GM18870 (cell line): ENCODE data around the gene SNHG17.

Experiments
- ATAC-seq: cut with Tn5 transposase; IDR thresholded peaks from one replicate; pipeline ENCODE4 v1.9.1; 2021; ENCODE audit warnings: moderate library complexity; ENCODE audit not compliant: unreplicated experiment

The SNHG17 gene

DNA sequence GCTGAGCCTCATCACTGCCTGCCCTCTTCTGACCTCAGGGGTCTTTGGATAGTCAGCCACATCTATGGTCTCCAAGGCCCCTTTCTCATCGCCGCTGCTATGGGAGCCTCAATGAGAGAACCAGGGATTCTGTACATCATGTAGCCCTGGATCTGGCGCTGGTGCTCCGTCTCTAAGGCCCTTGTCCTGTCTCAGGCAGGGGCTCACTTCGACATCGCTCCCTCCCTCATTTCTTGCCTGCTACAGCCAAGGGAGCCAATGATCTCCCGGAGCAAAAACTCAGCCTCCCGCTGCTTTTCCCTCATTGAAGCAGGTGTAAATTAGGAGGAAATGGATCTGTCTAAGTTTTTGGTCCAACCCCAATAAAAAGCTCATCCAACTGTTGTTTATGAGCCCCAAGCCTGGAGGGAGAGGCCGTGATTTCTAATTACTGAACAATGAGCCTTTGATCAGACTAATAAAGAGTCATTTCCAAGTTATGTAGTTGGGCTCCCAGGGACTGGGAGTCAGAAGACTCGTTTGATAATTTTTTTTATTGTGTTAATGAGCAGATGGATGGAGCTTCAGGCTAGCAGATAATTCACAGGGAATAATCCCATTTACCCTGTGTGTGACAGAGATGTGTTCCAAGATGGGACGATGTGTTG, 58.0 kb downstream of the SNHG17 start:
- no peak for ATAC-seq

GRCh38 chr20:38373898-38374297, 61.2 kb downstream of the SNHG17 start:
- no peak for ATAC-seq

DNA sequence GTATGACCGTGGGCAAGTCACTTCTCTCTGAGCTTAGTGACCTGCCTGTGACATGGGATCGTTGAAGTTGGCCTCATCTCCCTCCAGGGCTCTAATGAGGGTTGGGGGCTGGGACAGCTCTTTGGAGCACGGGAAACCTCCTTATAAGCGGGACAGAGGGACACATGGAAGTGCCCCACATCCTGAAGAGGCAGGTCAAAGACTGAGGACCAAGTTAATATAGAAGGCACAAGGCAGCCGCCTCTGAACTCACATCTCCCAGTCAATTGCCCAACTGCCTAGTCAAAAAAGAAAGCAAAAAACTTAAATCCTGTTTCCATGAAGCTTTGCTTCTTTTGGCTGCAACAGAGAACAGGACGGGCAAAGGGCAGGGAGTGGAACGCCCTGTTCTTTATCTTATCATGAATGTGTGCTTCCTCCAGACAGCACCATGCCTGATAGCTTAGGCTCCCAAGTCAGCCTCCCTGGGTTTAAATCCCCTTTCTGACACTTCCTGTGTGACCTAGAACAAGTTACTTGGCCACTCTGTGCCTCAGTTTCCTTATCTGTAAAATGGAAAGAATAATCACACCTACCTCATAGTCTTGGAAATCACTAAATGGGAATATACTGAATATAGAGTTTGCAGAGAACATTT, 61.8 kb downstream of the SNHG17 start:
- no peak for ATAC-seq

GRCh38 chr20:38372806-38373205, 62.3 kb downstream of the SNHG17 start:
- ATAC-seq, result no peak
